Measurements from ENCODE around the gene KLHL22.

DNA sequence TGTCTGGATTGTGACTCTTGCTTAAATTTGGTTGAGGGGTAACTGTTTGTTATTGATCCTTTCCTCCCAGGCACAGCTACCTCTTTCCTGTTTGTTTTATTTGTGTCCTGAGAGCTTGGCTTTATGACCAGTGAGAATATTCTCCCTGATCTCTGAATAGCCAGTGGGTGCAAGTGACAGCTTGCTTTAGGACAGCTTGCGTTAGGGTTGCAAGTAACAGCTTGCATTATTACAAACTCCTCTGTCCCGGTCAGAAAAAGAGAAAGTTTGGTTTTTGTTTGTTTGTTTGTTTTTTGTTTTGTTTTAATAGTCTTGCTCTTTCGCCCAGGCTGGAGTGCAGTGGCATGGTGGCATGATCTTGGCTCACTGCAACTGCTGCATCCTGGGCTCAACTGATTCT lies 3.3 kb upstream of the KLHL22 start:
- TF ChIP-seq POLR2AphosphoS5 (IDR thresholded peaks at IDR 0.05) (no peak), POLR2A (IDR thresholded peaks at IDR 0.05) (no peak)
- TF ChIP-seq, protein P1, sequence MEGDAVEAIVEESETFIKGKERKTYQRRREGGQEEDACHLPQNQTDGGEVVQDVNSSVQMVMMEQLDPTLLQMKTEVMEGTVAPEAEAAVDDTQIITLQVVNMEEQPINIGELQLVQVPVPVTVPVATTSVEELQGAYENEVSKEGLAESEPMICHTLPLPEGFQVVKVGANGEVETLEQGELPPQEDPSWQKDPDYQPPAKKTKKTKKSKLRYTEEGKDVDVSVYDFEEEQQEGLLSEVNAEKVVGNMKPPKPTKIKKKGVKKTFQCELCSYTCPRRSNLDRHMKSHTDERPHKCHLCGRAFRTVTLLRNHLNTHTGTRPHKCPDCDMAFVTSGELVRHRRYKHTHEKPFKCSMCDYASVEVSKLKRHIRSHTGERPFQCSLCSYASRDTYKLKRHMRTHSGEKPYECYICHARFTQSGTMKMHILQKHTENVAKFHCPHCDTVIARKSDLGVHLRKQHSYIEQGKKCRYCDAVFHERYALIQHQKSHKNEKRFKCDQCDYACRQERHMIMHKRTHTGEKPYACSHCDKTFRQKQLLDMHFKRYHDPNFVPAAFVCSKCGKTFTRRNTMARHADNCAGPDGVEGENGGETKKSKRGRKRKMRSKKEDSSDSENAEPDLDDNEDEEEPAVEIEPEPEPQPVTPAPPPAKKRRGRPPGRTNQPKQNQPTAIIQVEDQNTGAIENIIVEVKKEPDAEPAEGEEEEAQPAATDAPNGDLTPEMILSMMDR (IDR thresholded peaks at IDR 0.05): no peak
